IMR-90 (cell line): ENCODE results near the gene C15orf62. TPM values are rescaled to one million over a fixed set of nuclear protein-coding genes. Genes with fewer than 3 reads are reported as not detected.

ENCODE experiments used
- ATAC-seq: fragments of 200-7000 bp; cut with Tn5 transposase; 2 replicates; pipeline ENCODE4 v1.9.1; 2020; ENCODE audit warnings: low read depth, mild to moderate bottlenecking, moderate library complexity
- BruUV-seq: library from RNA; stranded (reverse); fragments of 400-500 nt; replicated peaks from 2 replicates; lab custom pipeline; 2021; lab: Mats Ljungman, UMichigan
- CTCF ChIA-PET: fragments of 300-600 bp; formaldehyde crosslinking; extraction: SDS; loops from one replicate; lab custom pipeline; 2021; ENCODE audit warnings: antibody characterized with exemption; lab: Yijun Ruan, JAX
- POLR2A ChIA-PET: fragments of 300-600 bp; sonication (Branson Sonifier 250); formaldehyde crosslinking; loops from one replicate; lab custom pipeline; 2022; ENCODE audit warnings: antibody characterized with exemption; ENCODE audit not compliant: unreplicated experiment; lab: Charles Lee
- DNase-seq: peaks from one replicate; pipeline ENCODE4 v3.0.0; 2013
- H2AFZ ChIP-seq: replicated peaks from 2 replicates; pipeline ENCODE3; 2013; ENCODE audit warnings: low read length, mild to moderate bottlenecking; ENCODE audit not compliant: poor library complexity
- H2AK5ac ChIP-seq: 2 replicates; pipeline ENCODE4 v1.6.1; 2013; ENCODE audit warnings: low read depth, low read length, inconsistent platforms
- H2AK9ac ChIP-seq: replicated peaks from 2 replicates; pipeline ENCODE3; 2013; ENCODE audit warnings: mild to moderate bottlenecking, low read depth, low read length, moderate library complexity; ENCODE audit not compliant: poor library complexity
- H2BK120ac ChIP-seq: 2 replicates; pipeline ENCODE4 v1.6.1; 2013; ENCODE audit warnings: low read depth, low read length, inconsistent platforms
- H2BK15ac ChIP-seq: 3 replicates; pipeline ENCODE4 v1.6.1; 2013; ENCODE audit warnings: low read depth, low read length, inconsistent platforms
- H2BK20ac ChIP-seq: 2 replicates; pipeline ENCODE4 v1.6.1; 2013; ENCODE audit warnings: low read depth, mild to moderate bottlenecking, inconsistent platforms, low read length, moderate library complexity
- H2BK5ac ChIP-seq: 2 replicates; pipeline ENCODE4 v1.6.1; 2013; ENCODE audit warnings: mild to moderate bottlenecking, low read depth, low read length, inconsistent platforms; ENCODE audit not compliant: poor library complexity, severe bottlenecking
- H3K14ac ChIP-seq: replicated peaks from 2 replicates; pipeline ENCODE4 v1.6.1; 2013; ENCODE audit warnings: low read depth, low read length, inconsistent platforms
- H3K18ac ChIP-seq: 2 replicates; pipeline ENCODE4 v1.6.1; 2013; ENCODE audit warnings: low read depth, low read length, control low read depth
- H3K23ac ChIP-seq: 2 replicates; pipeline ENCODE4 v1.6.1; 2013; ENCODE audit warnings: low read depth, low read length, inconsistent platforms
- H3K27ac ChIP-seq: 2 replicates; pipeline ENCODE4 v1.5.1; 2013; ENCODE audit warnings: mild to moderate bottlenecking, control low read depth, low read length; ENCODE audit not compliant: insufficient read depth
- H3K27me3 ChIP-seq: 2 replicates; pipeline ENCODE4 v1.6.1; 2013; ENCODE audit warnings: low read length; ENCODE audit not compliant: control insufficient read depth, insufficient read depth
- H3K36me3 ChIP-seq: 2 replicates; pipeline ENCODE4 v1.6.1; 2013; ENCODE audit warnings: low read length, mixed read lengths; ENCODE audit not compliant: control insufficient read depth, insufficient read depth
- H3K4ac ChIP-seq: 2 replicates; pipeline ENCODE4 v1.6.1; 2013; ENCODE audit warnings: low read depth, low read length, inconsistent platforms
- H3K4me1 ChIP-seq: 2 replicates; pipeline ENCODE4 v1.6.1; 2013; ENCODE audit warnings: low read length, mixed read lengths; ENCODE audit not compliant: control insufficient read depth, insufficient read depth
- H3K4me2 ChIP-seq: 2 replicates; pipeline ENCODE4 v1.6.1; 2013; ENCODE audit warnings: low read depth, mild to moderate bottlenecking, control low read depth, low read length, moderate library complexity
- H3K4me3 ChIP-seq: 2 replicates; pipeline ENCODE4 v1.5.1; 2013; ENCODE audit warnings: low read depth, mild to moderate bottlenecking, control low read depth, low read length, moderate library complexity; ENCODE audit not compliant: insufficient read depth
- H3K56ac ChIP-seq: 2 replicates; pipeline ENCODE4 v1.6.1; 2013; ENCODE audit warnings: low read length, inconsistent platforms; ENCODE audit not compliant: insufficient read depth; ENCODE audit errors: extremely low read depth
- H3K79me1 ChIP-seq, 2 experiments: 2 replicates each; pipeline ENCODE4 v1.6.1; 2013; ENCODE audit warnings: low read length in 2 of 2, inconsistent platforms in 1 of 2, low read depth in 1 of 2
- H3K9ac ChIP-seq: 2 replicates; pipeline ENCODE4 v1.6.1; 2013; ENCODE audit warnings: low read depth, low read length, control low read depth
- H3K9me1 ChIP-seq: 2 replicates; pipeline ENCODE4 v1.6.1; 2013; ENCODE audit warnings: low read length, inconsistent platforms; ENCODE audit not compliant: insufficient read depth
- H3K9me3 ChIP-seq: 2 replicates; pipeline ENCODE4 v1.6.1; 2013; ENCODE audit warnings: low read length; ENCODE audit not compliant: control insufficient read depth, insufficient read depth
- H4K20me1 ChIP-seq: 2 replicates; pipeline ENCODE4 v1.6.1; 2013; ENCODE audit warnings: low read length, inconsistent platforms; ENCODE audit not compliant: insufficient read depth
- H4K5ac ChIP-seq: 2 replicates; pipeline ENCODE4 v1.6.1; 2013; ENCODE audit warnings: mild to moderate bottlenecking, low read depth, low read length, control low read depth
- H4K8ac ChIP-seq, 2 experiments: 2 replicates each; pipeline ENCODE4 v1.6.1; 2013; ENCODE audit warnings: low read depth in 2 of 2, low read length in 2 of 2, control low read depth in 1 of 2, inconsistent platforms in 1 of 2
- H4K91ac ChIP-seq: 2 replicates; pipeline ENCODE4 v1.6.1; 2013; ENCODE audit warnings: low read depth, low read length, inconsistent platforms; ENCODE audit not compliant: insufficient read depth
- BHLHE40 ChIP-seq: fragments of 150-350 bp; IDR thresholded peaks from 2 replicates; pipeline ENCODE4 v1.6.1; 2016; ENCODE audit warnings: mild to moderate bottlenecking, low read depth, low read length
- CEBPB ChIP-seq: IDR thresholded peaks from 2 replicates; pipeline ENCODE4 v1.6.1; 2012; ENCODE audit warnings: low read depth, low read length, improper control_type of control experiment
- CHD1 ChIP-seq: IDR thresholded peaks from 2 replicates; pipeline ENCODE4 v1.6.1; 2012; ENCODE audit warnings: low read depth, low read length, improper control_type of control experiment
- FOS ChIP-seq: fragments of 150-350 bp; IDR thresholded peaks from 2 replicates; pipeline ENCODE4 v1.6.1; 2016; ENCODE audit warnings: low read depth, low read length
- MAFK ChIP-seq: IDR thresholded peaks from 2 replicates; pipeline ENCODE4 v1.6.1; 2012; ENCODE audit warnings: low read depth, low read length, improper control_type of control experiment
- MXI1 ChIP-seq: IDR thresholded peaks from 2 replicates; pipeline ENCODE4 v1.6.1; 2012; ENCODE audit warnings: low read depth, mild to moderate bottlenecking, low read length, moderate library complexity, borderline replicate concordance
- NFE2L2 ChIP-seq: fragments of 150-350 bp; IDR thresholded peaks from 2 replicates; pipeline ENCODE4 v1.6.1; 2016; ENCODE audit warnings: low read depth, mild to moderate bottlenecking, low read length
- POLR2A ChIP-seq: IDR thresholded peaks from 2 replicates; pipeline ENCODE4 v1.6.1; 2012; ENCODE audit warnings: mild to moderate bottlenecking, low read depth, low read length
- RAD21 ChIP-seq: IDR thresholded peaks from 2 replicates; pipeline ENCODE4 v1.6.1; 2012; ENCODE audit warnings: low read length, improper control_type of control experiment
- RFX5 ChIP-seq: IDR thresholded peaks from 2 replicates; pipeline ENCODE4 v1.8.0; 2012; ENCODE audit warnings: low read depth, mild to moderate bottlenecking, low read length, moderate library complexity
- SMC3 ChIP-seq: fragments of 150-350 bp; IDR thresholded peaks from 2 replicates; pipeline ENCODE4 v1.6.1; 2016; ENCODE audit warnings: low read depth, mild to moderate bottlenecking, antibody characterized with exemption, low read length, moderate library complexity
- WGBS, 2 experiments: methylation state at CpG; one replicate each; pipeline versions ENCODE4 v1.1.5 to v1.1.7; 2013; ENCODE audit warnings: missing lambda C conversion rate in 2 of 2; ENCODE audit not compliant: insufficient read length in 1 of 2; ENCODE audit errors: extremely low coverage in 2 of 2; 5-methylcytosine and 5-hydroxymethylcytosine counted together
- dilution Hi-C: fragments of 300-500 bp; cut with HindIII; formaldehyde crosslinking; loops from one replicate; pipeline ENCODE4 v1.14.3; 2018; ENCODE audit warnings: low sequenced_read_pairs; ENCODE audit not compliant: unreplicated experiment
- in situ Hi-C: fragments of 300-500 bp; cut with MboI; formaldehyde crosslinking; loops from 3 replicates; pipeline ENCODE4 v1.14.3; 2019; ENCODE audit warnings: low sequenced_read_pairs, inconsistent platforms, mixed read lengths
- intact Hi-C: fragments of 100-400 bp; cut with micrococcal nuclease; formaldehyde crosslinking; loops from 2 replicates; pipeline ENCODE4 v1.10.0; 2022
- polyA plus RNA-seq, 3 experiments: library from polyadenylated mRNA; depleted of rRNA; stranded (reverse); fragments of >200 nt; gene quantifications; 2 replicates each; pipeline ENCODE4 v1.2.3, GENCODE V29; 2012; ENCODE audit warnings: low replicate concordance in 1 of 3
- total RNA-seq: library from RNA; depleted of rRNA; stranded (reverse); fragments of >200 nt; gene quantifications from 2 replicates; pipeline ENCODE4 v1.2.3, GENCODE V29; 2012
- TF ChIP-seq, protein P1 (sequence below): conservative IDR thresholded peaks from 2 replicates; pipeline ENCODE4 v1.5.1; 2012; ENCODE audit warnings: mild to moderate bottlenecking, low read depth, low read length, improper control_type of control experiment
- TF ChIP-seq, protein P2 (sequence below): fragments of 150-350 bp; IDR thresholded peaks from 2 replicates; pipeline ENCODE4 v1.6.1; 2016; ENCODE audit warnings: low read depth, mild to moderate bottlenecking, low read length, moderate library complexity, borderline replicate concordance
- TF ChIP-seq, protein P3 (sequence below): fragments of 150-350 bp; IDR thresholded peaks from 2 replicates; pipeline ENCODE4 v1.6.1; 2017; ENCODE audit warnings: mild to moderate bottlenecking, antibody characterized with exemption, low read length, low read depth

Gene C15orf62
- total and polyA plus RNA-seq, 2 of the 4 experiments (the other 2 are of a cell fraction): not detected

DNA sequence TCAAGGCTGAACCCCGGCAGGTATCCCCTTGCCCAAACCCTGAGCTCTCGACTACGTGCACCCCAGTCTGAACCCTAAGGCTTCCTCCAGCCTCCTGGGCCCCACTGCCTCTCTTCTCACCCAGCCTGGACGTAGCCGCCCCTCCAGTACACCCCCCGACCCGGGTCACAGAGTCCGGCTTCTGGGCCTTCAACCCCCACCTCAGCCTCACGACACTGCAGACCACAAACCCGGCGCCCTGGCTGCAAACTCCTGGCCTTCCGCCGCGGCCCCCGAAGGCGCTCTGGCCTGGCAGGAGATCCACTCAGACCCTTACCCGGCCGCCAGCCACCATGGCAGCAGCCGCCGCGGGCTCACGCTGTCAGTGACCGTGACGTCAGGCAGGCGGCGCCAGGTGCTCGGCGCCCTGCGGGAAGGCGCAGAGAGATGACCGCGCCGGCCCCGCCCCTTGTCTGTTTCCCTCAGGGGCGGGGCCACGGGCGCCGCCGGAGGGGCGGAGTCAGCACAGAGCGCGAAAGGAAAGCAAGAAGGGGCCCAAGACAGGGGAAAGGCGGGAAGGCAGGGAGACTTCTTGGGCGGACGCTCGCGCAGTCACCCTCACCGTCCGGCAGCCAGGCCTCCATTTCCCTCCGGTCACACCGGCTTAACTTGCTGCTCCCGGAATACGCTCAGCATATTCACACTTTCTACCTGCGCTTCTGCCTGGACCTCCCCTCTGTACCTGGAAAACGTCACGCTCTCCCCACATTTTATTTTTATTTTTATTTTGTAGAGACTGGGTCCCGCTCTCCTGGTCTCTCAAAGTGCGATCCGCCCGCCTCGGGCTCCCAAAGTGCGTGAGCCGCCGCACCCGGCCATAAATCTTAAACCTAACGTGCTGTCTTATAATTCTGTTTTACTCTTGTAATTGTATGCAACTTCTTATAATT, 14.6 kb upstream of the C15orf62 start, which contains the start of gene RMDN3:
Gene RMDN3 (minus strand): TSS at position 372 of the 929 bp plus-strand sequence. CDS start 471 bp downstream, outside the sequence.
- Histone ChIP-seq H3K14ac (peak within 1 kb of the TSS; percentile 87), H3K27ac (peak within 1 kb of the TSS; percentile 73), H2BK15ac (peak within 1 kb of the TSS; percentile 54; the same call in 1 of the 3 replicates), H3K18ac (0 out of 2 replicates have a peak within 1 kb of the TSS, but pooled peaks have one; percentile 44), H2AK5ac (peak within 1 kb of the TSS; percentile 71), H2BK120ac (no peak within 1 kb of the TSS), H4K5ac (peak within 1 kb of the TSS; percentile 67), H3K56ac (peak within 1 kb of the TSS; percentile 87), H3K27me3 (no peaks in the 10 kb centered on the region; the same call in 1 of the 2 replicates), H4K91ac (peak within 1 kb of the TSS; percentile 84), H3K36me3 (peaks cover 12% of the 10 kb centered on the region), H3K9me3 (no peaks in the 10 kb centered on the region), H3K4me3 (peak within 1 kb of the TSS; percentile 87), H3K4me2 (peak within 1 kb of the TSS; percentile 100), H3K23ac (peak within 1 kb of the TSS; percentile 87), H2AK9ac (peak within 1 kb of the TSS; percentile 94), H3K4ac (peak within 1 kb of the TSS; percentile 80), H4K8ac (peak within 1 kb of the TSS; percentile 87 to 96), H2BK5ac (peak within 1 kb of the TSS; percentile 47), H3K9me1 (no peaks in the 10 kb centered on the region), H3K79me1 (peaks cover 6 to 35% of the 10 kb centered on the region in 2 experiments; a peak in 3 of 4 replicates), H3K9ac (peak within 1 kb of the TSS; percentile 92), H2BK20ac (no peak within 1 kb of the TSS), H2AFZ (peak within 1 kb of the TSS; percentile 99), H4K20me1 (no peaks in the 10 kb centered on the region), H3K4me1 (peaks cover 1% of the 10 kb centered on the region; the same call in 1 of the 2 replicates)
- ChIA-PET POLR2A (no interaction called here), CTCF (no interaction called here)
- ATAC-seq (peak; percentile 98), DNase-seq (peak; percentile 87)
- intact Hi-C loops: no loop called here
- WGBS, 2 experiments: 0% methylated on average over 21 of the region's 66 CpGs; no CpG with 5 or more reads in 1 of the 2 experiments
- in situ Hi-C loops: no loop called here
- BruUV-seq: no TSS peak
- dilution Hi-C loops: no loop called here
- TF ChIP-seq FOS (no peak), BHLHE40 (no peak), SMC3 (no peak), MAFK (no peak), CHD1 (no peak), RFX5 (no peak), CEBPB (no peak), NFE2L2 (0 out of 2 replicates have a peak, but pooled peaks have one; percentile 3), POLR2A (peak; percentile 82), MXI1 (peak; percentile 96), RAD21 (no peak; the same call in 1 of the 2 replicates)
- TF ChIP-seq, protein P1, sequence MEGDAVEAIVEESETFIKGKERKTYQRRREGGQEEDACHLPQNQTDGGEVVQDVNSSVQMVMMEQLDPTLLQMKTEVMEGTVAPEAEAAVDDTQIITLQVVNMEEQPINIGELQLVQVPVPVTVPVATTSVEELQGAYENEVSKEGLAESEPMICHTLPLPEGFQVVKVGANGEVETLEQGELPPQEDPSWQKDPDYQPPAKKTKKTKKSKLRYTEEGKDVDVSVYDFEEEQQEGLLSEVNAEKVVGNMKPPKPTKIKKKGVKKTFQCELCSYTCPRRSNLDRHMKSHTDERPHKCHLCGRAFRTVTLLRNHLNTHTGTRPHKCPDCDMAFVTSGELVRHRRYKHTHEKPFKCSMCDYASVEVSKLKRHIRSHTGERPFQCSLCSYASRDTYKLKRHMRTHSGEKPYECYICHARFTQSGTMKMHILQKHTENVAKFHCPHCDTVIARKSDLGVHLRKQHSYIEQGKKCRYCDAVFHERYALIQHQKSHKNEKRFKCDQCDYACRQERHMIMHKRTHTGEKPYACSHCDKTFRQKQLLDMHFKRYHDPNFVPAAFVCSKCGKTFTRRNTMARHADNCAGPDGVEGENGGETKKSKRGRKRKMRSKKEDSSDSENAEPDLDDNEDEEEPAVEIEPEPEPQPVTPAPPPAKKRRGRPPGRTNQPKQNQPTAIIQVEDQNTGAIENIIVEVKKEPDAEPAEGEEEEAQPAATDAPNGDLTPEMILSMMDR: no peak
- TF ChIP-seq, protein P2, sequence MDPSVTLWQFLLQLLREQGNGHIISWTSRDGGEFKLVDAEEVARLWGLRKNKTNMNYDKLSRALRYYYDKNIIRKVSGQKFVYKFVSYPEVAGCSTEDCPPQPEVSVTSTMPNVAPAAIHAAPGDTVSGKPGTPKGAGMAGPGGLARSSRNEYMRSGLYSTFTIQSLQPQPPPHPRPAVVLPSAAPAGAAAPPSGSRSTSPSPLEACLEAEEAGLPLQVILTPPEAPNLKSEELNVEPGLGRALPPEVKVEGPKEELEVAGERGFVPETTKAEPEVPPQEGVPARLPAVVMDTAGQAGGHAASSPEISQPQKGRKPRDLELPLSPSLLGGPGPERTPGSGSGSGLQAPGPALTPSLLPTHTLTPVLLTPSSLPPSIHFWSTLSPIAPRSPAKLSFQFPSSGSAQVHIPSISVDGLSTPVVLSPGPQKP: no peak
- TF ChIP-seq, protein P3, sequence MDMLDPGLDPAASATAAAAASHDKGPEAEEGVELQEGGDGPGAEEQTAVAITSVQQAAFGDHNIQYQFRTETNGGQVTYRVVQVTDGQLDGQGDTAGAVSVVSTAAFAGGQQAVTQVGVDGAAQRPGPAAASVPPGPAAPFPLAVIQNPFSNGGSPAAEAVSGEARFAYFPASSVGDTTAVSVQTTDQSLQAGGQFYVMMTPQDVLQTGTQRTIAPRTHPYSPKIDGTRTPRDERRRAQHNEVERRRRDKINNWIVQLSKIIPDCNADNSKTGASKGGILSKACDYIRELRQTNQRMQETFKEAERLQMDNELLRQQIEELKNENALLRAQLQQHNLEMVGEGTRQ: peak; percentile 54
